HG03521 (cell line): ENCODE data around the gene UST.

Source experiments
- ATAC-seq: cut with Tn5 transposase; IDR thresholded peaks from one replicate; pipeline ENCODE4 v1.9.1; 2021; ENCODE audit warnings: mild to moderate bottlenecking, moderate library complexity; ENCODE audit not compliant: unreplicated experiment

The UST gene

DNA sequence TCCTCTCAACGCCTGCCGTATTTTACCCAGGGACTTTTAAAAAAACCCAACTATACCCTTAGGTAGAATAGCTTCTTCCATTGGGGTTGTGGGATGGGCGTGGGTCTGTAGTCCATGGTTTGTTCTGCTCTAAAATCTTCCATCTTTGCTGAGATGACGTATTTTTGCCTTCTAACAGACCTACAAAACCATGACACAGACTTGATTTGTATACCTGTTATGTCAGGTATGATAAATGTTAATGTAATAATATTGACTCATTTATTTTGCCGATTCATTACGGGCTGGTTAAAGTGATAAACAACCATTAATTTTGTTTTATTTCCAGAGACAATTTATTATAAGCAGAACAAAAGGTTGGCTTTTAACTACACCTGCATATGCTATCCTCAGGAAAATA lies 48.7 kb downstream of the UST start:
- no peak for ATAC-seq

DNA sequence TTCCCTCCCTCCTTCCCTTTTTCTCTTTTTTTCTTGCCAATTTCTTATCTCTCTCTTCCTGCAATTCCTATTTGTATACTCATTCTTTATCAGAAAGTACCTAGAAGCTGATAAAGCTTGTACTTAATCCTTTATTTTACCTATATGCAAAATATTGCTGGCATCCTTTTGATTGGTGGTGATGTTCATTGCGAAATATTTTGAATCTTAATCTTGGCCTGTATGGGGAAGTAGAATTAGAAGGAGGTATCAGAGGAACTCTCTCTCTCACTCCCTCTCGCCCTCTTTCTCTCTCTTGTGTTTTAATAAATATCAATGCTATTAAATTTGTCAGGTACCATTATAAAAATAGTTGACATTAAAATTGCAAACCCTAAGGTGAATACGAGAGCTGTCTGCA lies 52.8 kb downstream of the UST start:
- ATAC-seq, result no peak

DNA sequence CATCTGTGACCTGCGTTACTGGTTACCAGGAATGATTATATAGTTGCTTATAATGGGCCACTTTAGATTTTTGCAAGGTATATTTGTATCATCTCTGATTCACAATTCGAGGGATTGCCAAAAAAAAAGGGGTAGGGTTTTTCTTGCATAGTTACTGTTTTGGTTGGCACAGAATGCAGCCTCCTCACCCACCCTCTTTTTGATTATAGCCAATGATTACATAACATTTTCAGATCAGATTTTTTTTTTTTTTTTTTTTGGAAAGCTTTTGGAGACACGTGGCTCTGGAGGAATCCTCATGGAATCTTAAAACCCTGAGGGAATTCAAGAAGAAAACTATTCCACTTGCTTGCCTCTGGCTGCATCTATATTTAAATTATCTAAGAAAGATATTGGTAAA lies 53.7 kb downstream of the UST start:
- no peak for ATAC-seq

DNA sequence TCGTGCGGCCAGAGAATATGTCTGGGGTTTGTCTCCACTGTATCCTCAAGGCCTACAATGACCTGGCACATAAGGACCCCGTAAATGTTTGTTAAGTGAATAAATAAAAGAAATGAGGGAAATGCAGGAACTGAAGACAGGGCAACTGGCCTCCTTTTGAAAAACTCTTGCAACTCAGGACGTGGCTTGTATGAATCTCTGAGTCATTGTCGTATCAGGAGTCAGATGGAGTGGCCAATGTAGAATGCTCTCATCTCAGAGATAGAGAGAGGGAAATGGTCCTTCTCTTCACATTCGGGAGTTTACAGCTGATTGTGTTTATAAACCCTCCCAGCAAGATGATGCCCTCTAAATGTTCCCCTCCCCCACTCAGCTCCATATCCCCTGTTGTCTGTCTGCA lies 57.1 kb downstream of the UST start:
- ATAC-seq, result no peak

DNA sequence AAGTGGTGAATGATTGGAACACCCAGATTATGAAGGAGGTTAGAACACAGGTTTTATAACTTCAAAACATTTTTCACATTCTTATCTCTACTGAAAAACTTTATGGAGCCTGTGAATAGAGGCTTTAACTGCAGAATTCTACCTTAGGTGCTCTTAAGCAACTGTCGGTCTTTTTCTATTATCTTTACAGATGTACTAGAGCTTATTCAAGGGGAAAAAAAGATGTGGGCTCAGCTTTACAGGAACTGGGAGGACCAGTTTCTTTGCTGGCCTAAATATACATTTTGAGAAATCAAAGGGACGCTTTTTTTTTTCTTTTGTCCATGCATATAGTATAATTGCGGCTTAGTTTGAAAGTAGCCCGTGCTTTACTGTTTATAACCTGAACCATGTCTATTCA lies 58.9 kb downstream of the UST start:
- ATAC-seq, result no peak

DNA sequence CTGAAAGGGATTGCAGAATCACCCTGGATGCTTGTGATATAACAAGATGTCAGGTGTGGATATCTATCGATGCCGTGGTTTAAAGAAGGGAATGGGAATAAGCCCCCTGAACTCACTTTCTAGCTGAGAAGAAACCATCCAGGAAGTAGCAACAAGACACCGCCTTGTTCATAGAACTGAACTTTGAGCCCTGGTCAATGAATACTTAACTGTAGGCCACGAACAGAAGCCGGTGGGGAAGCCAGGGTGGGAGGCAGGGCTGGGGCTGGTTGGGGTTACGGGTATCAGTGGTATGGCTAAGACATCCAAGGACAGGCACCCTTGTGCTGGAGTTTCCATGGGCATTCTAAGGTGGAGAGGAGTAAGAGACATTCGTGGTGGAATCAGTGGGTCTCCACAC lies 61.0 kb downstream of the UST start:
- ATAC-seq, result no peak

DNA sequence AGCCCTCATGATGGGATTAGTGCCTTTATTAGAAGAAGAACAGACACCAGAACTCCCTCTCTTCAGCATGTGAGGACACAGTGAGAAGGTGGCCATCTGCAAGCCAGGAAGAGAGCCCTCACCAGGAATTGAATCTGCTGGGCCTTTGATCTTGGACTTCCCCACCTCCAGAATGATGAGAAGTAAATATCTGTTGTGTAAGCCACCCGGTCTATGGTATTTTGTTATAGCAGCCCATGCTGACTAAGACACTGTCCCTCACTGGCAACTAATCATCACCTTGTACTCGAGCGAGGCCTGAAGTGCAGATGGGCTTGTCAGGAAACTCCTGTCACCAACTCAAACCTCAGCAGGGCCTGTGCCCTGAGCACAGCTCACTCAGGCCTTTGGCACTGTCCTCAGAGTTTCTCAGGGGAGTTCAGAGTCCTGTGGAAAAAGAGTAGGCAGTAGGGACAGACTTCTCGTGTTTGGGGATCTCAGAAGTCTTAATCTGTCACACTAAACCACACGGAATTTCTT lies 62.0 kb downstream of the UST start:
- no peak for ATAC-seq

DNA sequence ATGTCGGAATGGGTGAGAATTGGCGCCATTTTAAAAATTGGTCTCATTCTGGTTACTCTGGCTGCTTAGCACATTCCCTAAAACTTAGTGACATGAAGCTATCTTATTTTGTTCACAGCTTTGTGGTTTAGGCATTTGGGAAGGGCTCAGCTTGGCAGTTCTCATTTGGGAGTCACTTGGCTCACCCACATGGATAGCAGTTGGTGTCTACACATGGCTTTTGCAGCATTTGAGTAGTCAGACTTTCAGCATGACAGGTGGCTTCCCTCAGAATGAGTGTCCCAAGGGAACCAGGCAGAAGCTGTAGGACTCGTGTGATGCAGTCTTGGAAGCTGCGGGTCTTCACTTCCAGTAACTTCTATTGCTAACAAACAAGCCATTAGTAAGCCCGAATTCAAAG lies 64.6 kb downstream of the UST start:
- ATAC-seq, result no peak

DNA sequence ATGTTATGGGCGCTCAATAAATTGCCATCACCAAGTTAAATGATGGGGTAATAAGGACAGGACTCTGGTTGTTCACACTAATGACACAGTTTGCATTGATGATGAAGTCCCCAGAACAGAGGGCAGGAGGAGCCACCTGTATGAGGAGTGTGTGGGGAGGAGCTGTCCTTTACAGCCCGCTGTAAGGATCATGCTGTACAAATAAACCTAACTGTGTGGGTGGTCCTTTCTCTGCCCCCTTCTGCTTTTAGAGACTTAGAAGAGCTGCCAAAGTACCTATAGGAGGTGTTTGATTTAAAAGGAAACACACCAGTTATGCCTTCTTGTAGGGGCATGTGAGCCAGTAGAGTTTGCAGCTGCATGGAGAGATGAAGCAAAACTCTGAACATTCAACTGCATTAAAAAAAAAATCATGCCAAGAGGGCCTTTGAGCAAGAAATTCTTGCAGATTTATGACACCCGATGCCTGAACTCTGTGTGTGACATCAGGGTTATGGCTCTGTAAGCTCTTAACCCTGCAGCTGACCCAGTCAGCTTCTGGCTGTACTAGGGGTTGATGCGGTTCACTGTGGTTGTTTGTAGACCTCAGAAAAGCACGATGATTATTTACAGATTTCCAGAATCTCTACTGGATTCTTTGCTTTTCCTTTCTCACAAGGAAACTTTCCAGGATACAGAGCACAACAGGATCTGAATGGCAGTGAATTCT lies 67.4 kb downstream of the UST start:
- no peak for ATAC-seq

DNA sequence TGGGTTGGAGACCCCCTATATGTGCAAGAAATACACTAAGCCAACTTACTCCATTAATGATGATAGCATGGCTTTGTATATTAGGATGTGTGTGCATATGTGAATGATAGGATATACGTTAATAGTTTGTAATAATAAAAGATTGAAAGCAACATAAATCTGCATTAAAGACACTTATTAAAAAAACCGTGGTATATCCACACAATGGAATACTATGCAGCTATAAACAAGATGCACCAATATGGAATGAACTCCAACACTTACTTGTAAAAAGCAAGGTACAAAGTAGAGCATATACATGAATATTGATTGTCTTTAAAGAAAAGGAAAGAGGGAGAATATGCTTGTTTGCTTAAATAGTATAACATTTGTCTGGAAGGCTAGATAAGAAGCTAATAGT lies 68.0 kb downstream of the UST start:
- no peak for ATAC-seq

DNA sequence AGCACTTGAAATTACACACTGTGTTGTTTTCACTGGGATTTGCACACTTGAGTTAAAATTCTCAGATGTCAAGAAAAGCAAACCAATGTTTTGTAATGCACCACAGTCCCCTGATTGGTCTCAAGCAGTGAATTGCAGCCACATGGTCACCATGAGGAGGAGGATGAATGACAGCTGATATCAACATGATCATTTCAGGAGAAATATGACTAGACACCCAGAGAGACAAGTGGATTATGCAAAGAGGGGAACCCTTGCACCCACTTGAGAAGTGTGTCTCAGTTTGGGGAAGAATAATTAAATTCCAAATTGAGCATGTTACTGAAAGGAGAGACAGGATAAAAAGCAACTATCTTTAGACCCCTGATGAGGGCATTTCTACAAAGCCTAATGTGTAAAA lies 69.3 kb downstream of the UST start:
- no peak for ATAC-seq

DNA sequence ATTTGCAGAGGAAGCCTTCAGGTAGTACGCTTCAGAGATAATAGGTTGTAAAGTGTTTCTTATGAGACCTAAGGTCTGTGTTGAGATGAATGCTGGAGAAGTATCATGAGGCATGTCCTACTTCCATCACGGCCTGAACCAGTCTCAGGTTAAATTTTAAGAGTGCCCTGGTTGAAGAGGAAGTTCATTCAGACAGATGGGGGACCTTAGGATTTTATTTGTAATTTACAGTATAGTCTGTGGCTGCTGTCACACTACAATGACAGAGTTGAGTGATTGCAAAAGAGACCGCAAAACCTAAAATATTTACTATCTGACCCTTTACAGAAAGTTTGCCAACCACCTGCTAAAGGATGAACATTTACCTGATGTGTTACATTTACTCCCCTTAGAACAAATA lies 70.9 kb downstream of the UST start:
- ATAC-seq, result no peak

DNA sequence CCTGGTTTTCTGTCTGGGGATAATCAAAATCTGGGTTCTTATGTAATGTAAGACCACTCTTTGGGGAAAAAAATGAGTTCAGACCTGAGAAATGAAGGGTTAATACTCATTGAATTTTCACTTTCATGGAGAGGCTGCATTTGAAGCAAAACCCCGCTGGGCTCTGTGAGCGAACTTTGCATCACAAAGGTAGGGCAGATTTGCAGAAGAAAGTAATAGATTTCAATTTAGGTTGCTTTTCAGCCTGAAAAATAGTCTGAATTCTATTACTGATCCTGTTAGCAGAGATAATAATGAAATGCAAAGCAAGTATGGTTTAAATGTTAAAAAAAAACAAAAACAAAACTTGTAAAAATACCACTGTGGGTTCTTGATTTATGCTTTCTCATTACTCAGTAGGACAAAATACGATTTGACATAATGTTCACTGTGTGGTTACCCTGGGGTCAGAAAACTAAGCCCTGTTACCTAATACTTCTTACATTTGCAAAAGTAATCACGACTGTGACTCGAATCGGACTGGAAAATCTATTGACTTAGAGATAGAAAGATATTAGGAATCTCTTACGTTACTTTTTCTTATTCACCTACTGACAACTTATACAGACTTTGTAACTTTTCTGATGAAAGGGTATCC lies 72.2 kb downstream of the UST start:
- no peak for ATAC-seq

DNA sequence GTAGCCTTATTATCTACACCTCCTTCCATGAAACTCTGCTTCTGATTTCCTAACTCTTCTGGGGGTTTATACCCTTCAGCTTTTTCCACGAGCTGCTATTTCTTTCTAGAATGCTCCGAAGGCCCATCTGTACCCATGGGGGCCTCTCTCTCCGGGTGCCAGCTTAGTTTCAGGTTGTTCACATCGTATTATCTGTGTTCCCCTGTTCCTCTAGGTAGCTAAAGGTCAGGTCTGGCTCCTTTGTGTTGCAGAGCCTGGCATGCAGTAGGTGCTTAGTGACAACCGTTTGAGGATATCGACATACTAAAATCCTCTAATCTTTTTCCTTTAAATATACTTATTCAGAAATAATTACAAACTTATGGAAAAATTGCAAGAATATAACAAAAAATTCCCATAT lies 73.0 kb downstream of the UST start:
- ATAC-seq, result no peak

DNA sequence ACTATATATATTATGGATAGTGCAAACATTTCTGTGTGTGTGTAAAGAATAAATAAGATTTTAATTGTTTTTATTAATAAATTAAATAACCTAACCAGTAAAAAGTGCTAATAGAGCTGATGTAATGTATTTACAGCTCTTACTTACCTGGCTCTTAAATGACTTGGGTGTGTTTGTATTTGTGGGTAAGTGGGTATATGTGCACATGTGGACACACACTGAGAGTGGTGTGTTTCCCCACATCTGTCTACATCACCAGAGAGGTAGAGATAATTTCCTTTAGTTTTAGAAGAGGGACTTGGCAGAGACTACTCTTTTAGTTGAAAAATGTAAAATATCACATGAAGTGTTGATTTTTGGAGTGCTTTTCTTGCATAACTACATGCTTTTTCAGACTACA lies 76.0 kb downstream of the UST start:
- no peak for ATAC-seq

DNA sequence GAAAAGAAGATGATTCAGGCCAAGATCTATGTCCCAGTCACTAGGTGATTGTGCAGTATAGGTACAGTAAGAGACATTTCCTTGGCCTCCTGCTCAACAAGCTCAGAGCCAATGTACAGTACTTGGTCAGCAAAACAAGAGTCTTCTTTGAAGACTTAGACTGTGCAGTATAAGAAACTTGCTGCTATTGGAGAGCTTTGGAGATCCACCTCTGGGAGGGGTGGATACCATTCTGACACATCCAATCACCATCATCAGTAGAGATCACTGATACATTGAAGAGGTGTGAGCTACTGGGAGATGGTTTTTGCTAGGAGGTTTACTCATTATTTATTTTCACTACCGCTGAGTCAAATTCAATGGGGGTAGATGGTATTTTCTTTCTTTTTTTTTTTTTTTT lies 77.5 kb downstream of the UST start:
- no peak for ATAC-seq

DNA sequence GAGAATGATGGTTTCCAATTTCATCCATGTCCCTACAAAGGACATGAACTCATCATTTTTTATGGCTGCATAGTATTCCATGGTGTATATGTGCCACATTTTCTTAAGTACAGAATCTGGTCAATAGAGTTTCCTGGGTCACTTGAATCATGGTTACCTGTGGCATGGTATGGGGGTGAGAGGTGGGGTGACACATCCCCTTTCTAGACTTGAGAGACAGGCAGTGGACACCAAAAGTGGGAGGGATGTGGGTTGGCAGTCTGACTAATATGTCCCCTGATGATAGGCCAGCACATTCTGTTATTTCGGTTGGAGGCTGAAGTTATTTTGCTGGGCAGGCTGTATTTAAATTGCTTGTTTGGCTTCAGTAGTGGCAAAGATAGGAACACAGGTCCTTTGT lies 78.1 kb downstream of the UST start:
- ATAC-seq, result no peak

DNA sequence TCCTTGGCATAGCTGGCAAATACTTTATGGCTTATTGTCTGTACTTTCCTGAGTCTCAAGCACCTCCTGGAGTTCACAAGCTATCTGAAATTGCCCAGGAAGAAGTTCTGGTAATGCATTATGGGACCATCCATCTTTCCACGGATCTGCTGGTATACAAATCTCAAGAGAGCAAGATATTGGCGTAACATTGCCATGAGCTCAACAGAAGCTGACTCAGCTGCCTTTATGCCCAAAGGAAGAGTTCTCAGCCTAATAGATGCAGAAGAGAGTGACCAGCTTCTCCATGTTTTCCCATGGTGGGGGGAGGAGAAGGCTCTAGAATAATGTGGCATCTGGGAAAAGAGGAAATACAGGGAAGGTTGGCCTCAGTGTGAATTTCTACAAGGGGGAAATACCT lies 78.7 kb downstream of the UST start:
- no peak for ATAC-seq

DNA sequence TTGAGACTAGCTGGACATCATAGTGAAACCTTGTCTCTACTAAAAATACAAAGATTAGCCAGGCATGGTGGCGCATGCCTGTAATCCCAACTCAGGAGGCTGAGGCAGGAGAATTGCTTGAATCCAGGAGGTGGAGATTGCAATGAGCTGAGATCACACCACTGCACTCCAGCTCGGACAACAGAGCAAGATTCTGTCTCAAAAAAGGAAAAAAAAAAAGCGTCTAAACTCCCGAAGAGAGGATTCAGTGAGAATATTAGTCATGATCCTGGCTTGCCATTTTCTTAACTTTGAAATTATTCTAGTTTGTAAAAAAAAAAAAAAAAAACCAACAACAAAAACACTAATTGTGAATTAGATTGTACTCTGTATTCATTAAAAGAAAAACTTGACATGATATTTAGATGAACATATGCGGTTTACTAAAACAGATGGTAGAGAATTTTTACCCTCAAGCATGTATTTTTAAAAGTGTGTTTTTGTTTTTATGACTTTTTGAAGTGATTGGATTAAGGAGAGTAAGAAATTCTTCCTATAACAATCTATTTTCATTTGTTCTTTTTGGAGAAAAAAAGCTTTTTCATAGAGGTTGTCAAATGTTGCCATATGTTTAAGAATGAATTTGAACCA lies 80.7 kb downstream of the UST start:
- ATAC-seq, result no peak

DNA sequence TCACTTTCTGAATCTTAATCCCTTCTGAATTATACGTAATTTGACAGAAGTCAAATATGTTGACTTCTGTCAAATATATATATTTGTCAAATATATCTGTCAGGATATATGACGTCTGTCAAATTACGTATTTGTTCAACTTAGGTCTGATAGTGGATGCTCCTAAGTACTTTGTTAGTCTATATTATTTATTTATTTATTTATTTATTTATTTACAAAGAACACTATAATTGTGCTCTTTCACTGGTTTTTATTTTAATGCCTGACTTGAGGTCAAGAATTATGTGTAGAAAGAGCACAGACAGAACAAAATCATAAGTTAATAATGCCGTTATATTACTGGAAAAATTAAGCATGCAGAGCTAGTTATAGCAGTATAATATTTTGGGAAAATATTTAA lies 81.2 kb downstream of the UST start:
- no peak for ATAC-seq

DNA sequence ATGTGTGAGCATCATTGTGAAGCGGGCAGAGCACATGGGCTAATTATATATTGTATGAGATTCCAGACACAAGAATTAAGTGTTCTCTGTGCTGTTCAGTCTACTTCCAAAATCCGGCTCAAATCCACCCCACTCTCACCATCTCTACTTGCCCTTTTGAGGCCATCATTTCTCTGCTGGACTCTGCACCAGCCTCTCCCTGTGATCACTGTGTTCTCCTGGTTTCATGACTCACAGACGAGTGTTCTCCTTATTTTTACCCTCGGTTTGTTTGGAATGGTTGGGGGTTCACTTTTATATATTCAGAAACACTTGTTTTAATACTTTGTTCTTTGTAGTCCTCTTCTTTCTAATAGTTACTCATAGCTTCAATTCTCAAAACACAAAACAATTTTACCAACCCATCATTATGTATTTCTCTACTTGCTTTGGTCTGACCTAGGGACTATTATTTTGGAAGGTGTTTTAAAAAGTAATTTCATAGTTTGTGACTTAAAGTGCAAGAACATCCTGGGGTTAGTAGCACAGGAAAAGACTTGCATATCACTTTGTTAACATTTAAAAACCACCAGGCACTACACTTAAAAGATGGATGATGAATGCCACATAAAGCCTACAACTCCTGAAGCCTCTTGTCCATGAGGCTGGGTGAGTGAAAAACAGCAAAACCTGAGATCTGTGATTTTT lies 82.7 kb downstream of the UST start:
- no peak for ATAC-seq

DNA sequence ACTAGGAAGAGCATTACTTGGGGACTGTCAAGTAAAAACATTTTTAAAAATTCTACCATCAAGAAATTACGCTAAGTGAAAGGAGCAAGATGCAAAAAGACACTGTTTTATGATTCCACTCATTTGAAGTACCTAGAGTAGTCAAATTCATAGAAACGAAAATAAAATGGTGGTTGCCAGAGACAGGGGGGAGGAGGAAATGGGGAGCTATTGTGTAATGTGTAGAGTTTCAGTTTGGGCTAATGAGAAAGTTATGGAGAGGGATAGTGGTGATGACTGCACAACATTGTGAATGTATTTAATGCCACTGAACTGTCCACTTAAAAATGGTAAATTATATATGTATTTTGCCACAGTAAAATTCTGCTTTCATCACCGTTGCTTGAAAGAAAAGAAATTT lies 83.8 kb downstream of the UST start:
- ATAC-seq, result no peak
